T-helper 2 cell treated with Interferon-gamma antibody and Interleukin-4, amounts not matched to agents 5 μg/mL and 100 μg/mL, for 36 hours (primary cell): Measurements from ENCODE around the gene AZIN2.

Source experiments
- DNase-seq: peaks from one replicate; pipeline ENCODE4 v3.0.0; 2021; ENCODE audit warnings: low spot score
- H3K27ac Mint-ChIP-seq: one replicate; pipeline ENCODE4 v1.8.0; 2021; ENCODE audit warnings: mild to moderate bottlenecking, mixed read lengths
- H3K27me3 Mint-ChIP-seq: one replicate; pipeline ENCODE4 v1.8.0; 2021; ENCODE audit warnings: low read depth, mixed read lengths
- H3K36me3 Mint-ChIP-seq: one replicate; pipeline ENCODE4 v1.8.0; 2021; ENCODE audit warnings: low read depth, mixed read lengths
- H3K4me1 Mint-ChIP-seq: one replicate; pipeline ENCODE4 v1.8.0; 2021; ENCODE audit warnings: low read depth, mixed read lengths
- H3K4me3 Mint-ChIP-seq: one replicate; pipeline ENCODE4 v1.8.0; 2022; ENCODE audit warnings: mild to moderate bottlenecking, moderate library complexity, mixed read lengths
- H3K9me3 Mint-ChIP-seq: one replicate; pipeline ENCODE4 v1.8.0; 2021; ENCODE audit warnings: mixed read lengths

AZIN2 gene

GRCh38 chr1:33167650-33168447 is 86.9 kb downstream of the AZIN2 start:
- Mint-ChIP-seq H3K27ac (no peak overlapping the region), H3K27me3 (no peaks in the 10 kb centered on the region), H3K4me3 (no peak overlapping the region), H3K4me1 (peaks cover 6% of the 10 kb centered on the region), H3K36me3 (peaks cover 11% of the 10 kb centered on the region), H3K9me3 (no peaks in the 10 kb centered on the region)
- DNase-seq: no peak

GRCh38 chr1:33168556-33169289 is 87.8 kb downstream of the AZIN2 start:
- H3K36me3 Mint-ChIP-seq: peaks cover 10% of the 10 kb centered on the region
- no peak for DNase-seq
- no peak overlapping the region for H3K27ac Mint-ChIP-seq
- H3K27me3 Mint-ChIP-seq: no peaks in the 10 kb centered on the region
- H3K9me3 Mint-ChIP-seq: no peaks in the 10 kb centered on the region
- peaks cover 6% of the 10 kb centered on the region for H3K4me1 Mint-ChIP-seq
- no peak overlapping the region for H3K4me3 Mint-ChIP-seq

- Mint-ChIP-seq H3K27ac (no peak overlapping the region), H3K4me3 (no peak overlapping the region), H3K27me3 (no peaks in the 10 kb centered on the region), H3K4me1 (peaks cover 6% of the 10 kb centered on the region), H3K36me3 (peaks cover 9% of the 10 kb centered on the region), H3K9me3 (no peaks in the 10 kb centered on the region)
- DNase-seq: no peak
Measured at GRCh38 chr1:33169290-33170055, 88.5 kb downstream of the AZIN2 start.
